ENCODE measurements around the gene ZNF579.
"Not testable (repeated sequence)": the region's sequence is repeated elsewhere in the genome, so short reads cannot be mapped to it uniquely, and the experiment has no call there.

DNA sequence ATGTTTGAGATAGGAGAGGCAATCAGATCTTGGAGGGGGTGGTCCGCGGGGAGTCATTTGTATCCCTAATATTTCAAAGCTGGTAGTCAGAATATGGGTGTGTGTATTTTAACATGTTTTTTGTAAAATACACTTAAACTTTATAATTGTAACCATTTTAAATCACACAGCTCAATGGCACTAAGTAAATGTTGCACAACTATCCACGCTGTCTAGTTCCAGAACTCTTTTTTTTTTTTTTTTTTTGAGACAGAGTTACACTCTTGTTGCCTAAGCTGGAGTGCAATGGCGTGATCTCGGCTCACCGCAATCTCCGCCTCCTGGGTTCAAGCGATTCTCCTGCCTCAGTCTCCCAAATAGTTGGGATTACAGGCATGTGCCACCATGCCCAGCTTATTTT lies 3.2 kb upstream of the ZNF579 start:
- not testable (repeated sequence) for TF ChIP-seq SUZ12 (IDR thresholded peaks at IDR 0.05; ENCODE audit: extremely low read depth, insufficient read depth, insufficient read length); YY1 (IDR thresholded peaks at IDR 0.05; ENCODE audit: insufficient read depth, insufficient read length); ZNF274 (IDR thresholded peaks at IDR 0.05; ENCODE audit: low read depth, low read length)

Data from NT2/D1 (cell line).